ENCODE results near the gene CREB5. TPM values are rescaled to one million over a fixed set of nuclear protein-coding genes. Genes with fewer than 3 reads are reported as not detected.
"Not testable (repeated sequence)": the region's sequence is repeated elsewhere in the genome, so short reads cannot be mapped to it uniquely, and the experiment has no call there.

CREB5 gene
- total RNA-seq, 4 donors from 2014 or later, result 6.6 to 18.6 (median 12.6) TPM

GRCh38 chr7:28815928-28816373 is 403.6 kb downstream of the CREB5 start:
- DNase-seq (ENCODE audit: extremely low spot score), result no peak
- H3K36me3 ChIP-seq, result peaks cover 0 to 30% (median 2%) of the 10 kb centered on the region in 4 donors
- no peak overlapping the region for H3K4me3 ChIP-seq
- peaks cover 8 to 35% (median 30%) of the 10 kb centered on the region in 4 donors for H3K4me1 ChIP-seq
- H3K27ac ChIP-seq (replicated peaks in 1 of 4), result no peak overlapping the region
- TF ChIP-seq POLR2A (IDR thresholded peaks at IDR 0.05; ENCODE audit: low read depth) (no peak), EP300 (IDR thresholded peaks at IDR 0.05) (no peak), CTCF (IDR thresholded peaks at IDR 0.05) (no peak), POLR2AphosphoS5 (IDR thresholded peaks at IDR 0.05) (no peak)
- H3K27me3 ChIP-seq, result no peaks in the 10 kb centered on the region
- intact Hi-C loops (cut with DNase I), result no loop called here
- WGBS, result 88% methylated on average over 2 of the region's 2 CpGs
- H3K9me3 ChIP-seq, result no peaks in the 10 kb centered on the region

- Histone ChIP-seq H3K4me3 (no peak overlapping the region), H3K4me1 (peaks cover 0 to 17% (median 6%) of the 10 kb centered on the region in 4 donors), H3K27ac (replicated peaks in 1 of 4) (no peak overlapping the region), H3K27me3 (no peaks in the 10 kb centered on the region), H3K9me3 (no peaks in the 10 kb centered on the region), H3K36me3 (peaks cover 0 to 42% (median 2%) of the 10 kb centered on the region in 4 donors)
- 82% methylated on average over 5 of the region's 5 CpGs for WGBS
- no peak for DNase-seq (ENCODE audit: extremely low spot score)
- TF ChIP-seq EP300 (IDR thresholded peaks at IDR 0.05), result no peak
- no peak for TF ChIP-seq POLR2A (IDR thresholded peaks at IDR 0.05; ENCODE audit: low read depth)
- no peak for TF ChIP-seq POLR2AphosphoS5 (IDR thresholded peaks at IDR 0.05)
- intact Hi-C loops (cut with DNase I), result no loop called here
Measured at GRCh38 chr7:28818996-28819395, 406.7 kb downstream of the CREB5 start.

GRCh38 chr7:28823582-28823981 is 411.3 kb downstream of the CREB5 start:
- WGBS, result 95% methylated on average over 3 of the region's 3 CpGs
- Histone ChIP-seq H3K36me3 (peaks cover 0 to 35% (median 2%) of the 10 kb centered on the region in 4 donors), H3K27me3 (no peaks in the 10 kb centered on the region), H3K4me1 (no peaks in the 10 kb centered on the region), H3K4me3 (no peak overlapping the region), H3K9me3 (no peaks in the 10 kb centered on the region), H3K27ac (replicated peaks in 1 of 4) (no peak overlapping the region)
- TF ChIP-seq POLR2AphosphoS5 (IDR thresholded peaks at IDR 0.05), result no peak
- no peak for TF ChIP-seq EP300 (IDR thresholded peaks at IDR 0.05)
- no peak for TF ChIP-seq POLR2A (IDR thresholded peaks at IDR 0.05; ENCODE audit: low read depth)
- no peak for TF ChIP-seq CTCF (IDR thresholded peaks at IDR 0.05)
- no peak for DNase-seq (ENCODE audit: extremely low spot score)
- intact Hi-C loops (cut with DNase I), result no loop called here

DNA sequence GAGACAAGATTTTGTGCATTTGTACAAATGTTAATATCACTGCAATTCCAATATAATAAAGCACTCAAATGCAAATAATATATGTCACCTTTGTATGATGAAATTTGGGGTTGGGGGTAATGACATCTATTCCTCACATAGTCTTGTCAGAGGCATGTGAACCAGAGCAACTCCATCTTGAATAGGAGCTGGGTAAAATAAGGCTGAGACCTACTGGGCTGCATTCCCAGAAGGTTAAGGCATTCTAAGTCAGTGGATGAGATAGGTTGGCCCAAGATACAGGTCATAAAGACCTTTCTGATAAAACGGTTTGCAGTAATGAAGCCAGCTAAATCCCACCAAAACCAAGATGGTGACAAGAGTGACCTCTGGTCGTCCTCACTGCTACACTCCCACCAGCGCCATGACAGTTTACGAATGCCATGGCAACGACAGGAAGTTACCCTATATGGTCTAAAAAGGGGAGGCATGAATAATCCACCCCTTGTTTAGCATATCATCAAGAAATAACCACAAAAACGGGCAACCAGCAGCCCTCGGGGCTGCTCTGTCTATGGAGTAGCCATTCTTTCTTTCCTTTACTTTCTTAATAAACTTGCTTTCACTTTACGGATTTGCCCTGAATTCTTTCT is 413.6 kb downstream of the CREB5 start:
- WGBS, result 92% methylated on average over 8 of the region's 8 CpGs
- H3K27ac ChIP-seq (replicated peaks in 1 of 4); intact Hi-C loops (cut with DNase I): not testable (repeated sequence)

GRCh38 chr7:28830846-28831245 is 418.5 kb downstream of the CREB5 start:
- H3K4me1 ChIP-seq, result no peaks in the 10 kb centered on the region
- no peak for DNase-seq (ENCODE audit: extremely low spot score)
- no peaks in the 10 kb centered on the region for H3K36me3 ChIP-seq
- intact Hi-C loops (cut with DNase I), result no loop called here
- 84% methylated on average over 1 of the region's 1 CpG for WGBS
- H3K9me3 ChIP-seq, result no peaks in the 10 kb centered on the region
- H3K27ac ChIP-seq (replicated peaks in 1 of 4), result no peak overlapping the region
- no peak overlapping the region for H3K4me3 ChIP-seq
- TF ChIP-seq EP300 (IDR thresholded peaks at IDR 0.05), result no peak
- TF ChIP-seq POLR2A (IDR thresholded peaks at IDR 0.05; ENCODE audit: low read depth), result no peak
- no peak for TF ChIP-seq POLR2AphosphoS5 (IDR thresholded peaks at IDR 0.05)
- TF ChIP-seq CTCF (IDR thresholded peaks at IDR 0.05), result no peak
- H3K27me3 ChIP-seq, result no peaks in the 10 kb centered on the region

More for the DNA sequence above, 413.6 kb downstream of the CREB5 start:
- peaks cover 0 to 12% (median 0%) of the 10 kb centered on the region in 4 donors for H3K36me3 ChIP-seq
- not testable (repeated sequence) for H3K4me3 ChIP-seq; H3K9me3 ChIP-seq; DNase-seq (ENCODE audit: extremely low spot score); H3K4me1 ChIP-seq; H3K27me3 ChIP-seq

DNA sequence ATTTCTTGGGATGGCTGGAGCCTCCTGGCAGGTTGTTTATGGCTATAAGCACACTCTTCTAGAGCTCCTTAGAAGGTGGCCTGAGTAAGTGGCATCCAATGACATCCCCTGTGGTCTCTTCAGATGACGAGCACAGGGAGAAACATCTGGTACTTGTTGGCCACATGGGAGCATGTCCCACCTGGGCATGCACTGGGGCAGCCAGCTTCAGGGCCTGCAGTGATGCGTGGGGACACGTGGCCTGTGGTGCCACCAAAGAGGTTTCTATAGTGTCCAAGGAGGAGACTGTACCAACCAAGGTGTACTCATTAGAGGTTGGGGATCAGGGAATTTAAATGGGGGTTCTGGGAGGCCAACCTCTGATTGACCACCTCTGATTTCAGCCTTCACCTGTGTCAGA is 420.4 kb downstream of the CREB5 start:
- TF ChIP-seq CTCF (IDR thresholded peaks at IDR 0.05) (no peak), EP300 (IDR thresholded peaks at IDR 0.05) (no peak), POLR2A (IDR thresholded peaks at IDR 0.05; ENCODE audit: low read depth) (no peak), POLR2AphosphoS5 (IDR thresholded peaks at IDR 0.05) (no peak)
- WGBS, result 93% methylated on average over 3 of the region's 3 CpGs

More for the DNA sequence above, 420.4 kb downstream of the CREB5 start:
- no peaks in the 10 kb centered on the region for H3K9me3 ChIP-seq
- H3K27ac ChIP-seq (replicated peaks in 1 of 4), result no peak overlapping the region
- H3K4me1 ChIP-seq, result no peaks in the 10 kb centered on the region
- intact Hi-C loops (cut with DNase I), result no loop called here
- no peak for DNase-seq (ENCODE audit: extremely low spot score)
- H3K27me3 ChIP-seq, result no peaks in the 10 kb centered on the region
- no peaks in the 10 kb centered on the region for H3K36me3 ChIP-seq
- H3K4me3 ChIP-seq, result no peak overlapping the region

All from esophagus muscularis mucosa (tissue), 4 donors.